Measurements from ENCODE around the gene KLHL29.
A peak's percentile ranks its signal among the peaks of the same experiment; 100 is the strongest.

DNA sequence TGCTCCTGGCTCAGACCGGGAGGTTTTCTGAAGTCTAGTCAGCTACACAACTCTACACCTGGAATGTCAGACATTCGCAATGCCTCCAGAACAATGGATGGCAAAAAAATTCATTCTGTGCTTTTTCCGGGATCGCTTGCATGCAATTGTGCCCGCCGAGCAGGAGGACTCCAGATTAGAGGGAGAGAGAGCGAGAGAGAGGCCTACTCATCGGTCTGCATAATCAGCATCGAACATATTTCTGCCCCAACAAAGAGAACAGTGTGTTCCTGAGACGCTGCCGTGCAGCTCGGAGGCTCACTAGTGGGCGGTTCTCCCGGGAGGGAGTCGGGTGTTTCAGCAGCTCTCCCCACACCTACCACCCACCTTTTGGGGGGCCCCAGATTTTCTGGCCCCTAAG is 117.1 kb downstream of the KLHL29 start:
- TF ChIP-seq, protein P1, sequence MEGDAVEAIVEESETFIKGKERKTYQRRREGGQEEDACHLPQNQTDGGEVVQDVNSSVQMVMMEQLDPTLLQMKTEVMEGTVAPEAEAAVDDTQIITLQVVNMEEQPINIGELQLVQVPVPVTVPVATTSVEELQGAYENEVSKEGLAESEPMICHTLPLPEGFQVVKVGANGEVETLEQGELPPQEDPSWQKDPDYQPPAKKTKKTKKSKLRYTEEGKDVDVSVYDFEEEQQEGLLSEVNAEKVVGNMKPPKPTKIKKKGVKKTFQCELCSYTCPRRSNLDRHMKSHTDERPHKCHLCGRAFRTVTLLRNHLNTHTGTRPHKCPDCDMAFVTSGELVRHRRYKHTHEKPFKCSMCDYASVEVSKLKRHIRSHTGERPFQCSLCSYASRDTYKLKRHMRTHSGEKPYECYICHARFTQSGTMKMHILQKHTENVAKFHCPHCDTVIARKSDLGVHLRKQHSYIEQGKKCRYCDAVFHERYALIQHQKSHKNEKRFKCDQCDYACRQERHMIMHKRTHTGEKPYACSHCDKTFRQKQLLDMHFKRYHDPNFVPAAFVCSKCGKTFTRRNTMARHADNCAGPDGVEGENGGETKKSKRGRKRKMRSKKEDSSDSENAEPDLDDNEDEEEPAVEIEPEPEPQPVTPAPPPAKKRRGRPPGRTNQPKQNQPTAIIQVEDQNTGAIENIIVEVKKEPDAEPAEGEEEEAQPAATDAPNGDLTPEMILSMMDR (IDR thresholded peaks at IDR 0.05; ENCODE audit: poor library complexity, severe bottlenecking): no peak
- TF ChIP-seq POLR2AphosphoS5 (IDR thresholded peaks at IDR 0.05): peak; percentile 5
- TF ChIP-seq EP300 (conservative IDR thresholded peaks at IDR 0.05; ENCODE audit: poor library complexity, severe bottlenecking): no peak
- TF ChIP-seq, protein P2, sequence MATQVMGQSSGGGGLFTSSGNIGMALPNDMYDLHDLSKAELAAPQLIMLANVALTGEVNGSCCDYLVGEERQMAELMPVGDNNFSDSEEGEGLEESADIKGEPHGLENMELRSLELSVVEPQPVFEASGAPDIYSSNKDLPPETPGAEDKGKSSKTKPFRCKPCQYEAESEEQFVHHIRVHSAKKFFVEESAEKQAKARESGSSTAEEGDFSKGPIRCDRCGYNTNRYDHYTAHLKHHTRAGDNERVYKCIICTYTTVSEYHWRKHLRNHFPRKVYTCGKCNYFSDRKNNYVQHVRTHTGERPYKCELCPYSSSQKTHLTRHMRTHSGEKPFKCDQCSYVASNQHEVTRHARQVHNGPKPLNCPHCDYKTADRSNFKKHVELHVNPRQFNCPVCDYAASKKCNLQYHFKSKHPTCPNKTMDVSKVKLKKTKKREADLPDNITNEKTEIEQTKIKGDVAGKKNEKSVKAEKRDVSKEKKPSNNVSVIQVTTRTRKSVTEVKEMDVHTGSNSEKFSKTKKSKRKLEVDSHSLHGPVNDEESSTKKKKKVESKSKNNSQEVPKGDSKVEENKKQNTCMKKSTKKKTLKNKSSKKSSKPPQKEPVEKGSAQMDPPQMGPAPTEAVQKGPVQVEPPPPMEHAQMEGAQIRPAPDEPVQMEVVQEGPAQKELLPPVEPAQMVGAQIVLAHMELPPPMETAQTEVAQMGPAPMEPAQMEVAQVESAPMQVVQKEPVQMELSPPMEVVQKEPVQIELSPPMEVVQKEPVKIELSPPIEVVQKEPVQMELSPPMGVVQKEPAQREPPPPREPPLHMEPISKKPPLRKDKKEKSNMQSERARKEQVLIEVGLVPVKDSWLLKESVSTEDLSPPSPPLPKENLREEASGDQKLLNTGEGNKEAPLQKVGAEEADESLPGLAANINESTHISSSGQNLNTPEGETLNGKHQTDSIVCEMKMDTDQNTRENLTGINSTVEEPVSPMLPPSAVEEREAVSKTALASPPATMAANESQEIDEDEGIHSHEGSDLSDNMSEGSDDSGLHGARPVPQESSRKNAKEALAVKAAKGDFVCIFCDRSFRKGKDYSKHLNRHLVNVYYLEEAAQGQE (IDR thresholded peaks at IDR 0.05; ENCODE audit: borderline replicate concordance): no peak
- TF ChIP-seq TAF1 (IDR thresholded peaks at IDR 0.05; ENCODE audit: low read depth): no peak
- no peak for TF ChIP-seq SMC3 (conservative IDR thresholded peaks at IDR 0.05; ENCODE audit: poor library complexity)
